DND-41 (cell line): ENCODE results near the gene IPO11.

ENCODE experiments used
- EZH2 ChIP-seq: IDR thresholded peaks from 3 replicates; pipeline ENCODE4 v1.6.1; 2012; ENCODE audit warnings: borderline replicate concordance, low read depth, mild to moderate bottlenecking, moderate library complexity, low read length, inconsistent platforms; ENCODE audit not compliant: severe bottlenecking
- TF ChIP-seq, protein P1 (sequence below): IDR thresholded peaks from 2 replicates; pipeline ENCODE4 v1.5.1; 2012; ENCODE audit warnings: borderline replicate concordance, low read length, moderate library complexity, mild to moderate bottlenecking; ENCODE audit not compliant: poor library complexity, severe bottlenecking; ENCODE audit errors: extremely low read depth

DNA sequence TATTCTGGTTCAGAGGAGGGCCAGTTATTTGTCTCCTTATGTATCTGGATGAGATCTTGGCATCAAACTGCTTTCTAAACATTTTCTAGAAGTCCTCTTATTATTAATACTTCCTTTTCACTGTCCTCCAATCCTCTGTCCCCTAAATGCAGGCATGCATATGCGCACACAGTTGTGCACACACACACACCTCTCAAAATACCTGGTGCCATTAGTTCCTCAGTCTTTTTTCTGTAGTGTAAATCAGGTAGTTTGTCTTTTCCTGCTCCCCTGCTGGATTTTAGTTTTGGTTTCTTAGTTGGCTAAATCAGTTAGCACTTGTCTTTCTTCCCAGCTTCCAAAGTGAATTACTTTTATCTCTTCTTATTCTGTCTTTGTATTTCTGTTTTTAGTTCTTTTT is 110.2 kb downstream of the IPO11 start:
- TF ChIP-seq, protein P1, sequence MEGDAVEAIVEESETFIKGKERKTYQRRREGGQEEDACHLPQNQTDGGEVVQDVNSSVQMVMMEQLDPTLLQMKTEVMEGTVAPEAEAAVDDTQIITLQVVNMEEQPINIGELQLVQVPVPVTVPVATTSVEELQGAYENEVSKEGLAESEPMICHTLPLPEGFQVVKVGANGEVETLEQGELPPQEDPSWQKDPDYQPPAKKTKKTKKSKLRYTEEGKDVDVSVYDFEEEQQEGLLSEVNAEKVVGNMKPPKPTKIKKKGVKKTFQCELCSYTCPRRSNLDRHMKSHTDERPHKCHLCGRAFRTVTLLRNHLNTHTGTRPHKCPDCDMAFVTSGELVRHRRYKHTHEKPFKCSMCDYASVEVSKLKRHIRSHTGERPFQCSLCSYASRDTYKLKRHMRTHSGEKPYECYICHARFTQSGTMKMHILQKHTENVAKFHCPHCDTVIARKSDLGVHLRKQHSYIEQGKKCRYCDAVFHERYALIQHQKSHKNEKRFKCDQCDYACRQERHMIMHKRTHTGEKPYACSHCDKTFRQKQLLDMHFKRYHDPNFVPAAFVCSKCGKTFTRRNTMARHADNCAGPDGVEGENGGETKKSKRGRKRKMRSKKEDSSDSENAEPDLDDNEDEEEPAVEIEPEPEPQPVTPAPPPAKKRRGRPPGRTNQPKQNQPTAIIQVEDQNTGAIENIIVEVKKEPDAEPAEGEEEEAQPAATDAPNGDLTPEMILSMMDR, result no peak
- TF ChIP-seq EZH2, result no peak
